HEK293 (cell line): ENCODE data around the gene RPP25L.
A peak's percentile ranks its signal among the peaks of the same experiment; 100 is the strongest.

Experiments used
- BCL11A ChIP-seq: fragments of 450-650 bp; formaldehyde crosslinking; IDR thresholded peaks from 2 replicates; pipeline ENCODE4 v1.5.1; 2016; ENCODE audit warnings: low read depth, missing biosample characterization, missing genetic modification characterization
- BCL11B ChIP-seq: fragments of 450-650 bp; formaldehyde crosslinking; IDR thresholded peaks from 2 replicates; pipeline ENCODE4 v1.5.1; 2016; ENCODE audit warnings: low read depth, missing biosample characterization, missing genetic modification characterization
- CTCF ChIP-seq: fragments of 450-650 bp; formaldehyde crosslinking; IDR thresholded peaks from 2 replicates; pipeline ENCODE4 v1.5.1; 2016; ENCODE audit warnings: missing biosample characterization, missing genetic modification characterization
- EGR2 ChIP-seq: fragments of 450-650 bp; formaldehyde crosslinking; IDR thresholded peaks from 2 replicates; pipeline ENCODE4 v1.5.1; 2016; ENCODE audit warnings: low read depth, missing biosample characterization, missing genetic modification characterization
- GLI4 ChIP-seq: fragments of 450-650 bp; formaldehyde crosslinking; IDR thresholded peaks from 2 replicates; pipeline ENCODE4 v1.5.1; 2016; ENCODE audit warnings: missing biosample characterization, missing genetic modification characterization
- KLF7 ChIP-seq: fragments of 450-650 bp; formaldehyde crosslinking; IDR thresholded peaks from 2 replicates; pipeline ENCODE4 v1.5.1; 2016; ENCODE audit warnings: missing biosample characterization, missing genetic modification characterization, borderline replicate concordance
- RBAK ChIP-seq: fragments of 450-650 bp; formaldehyde crosslinking; IDR thresholded peaks from 2 replicates; pipeline ENCODE4 v1.5.1; 2016; ENCODE audit warnings: missing biosample characterization, missing genetic modification characterization
- SALL2 ChIP-seq: fragments of 450-650 bp; formaldehyde crosslinking; IDR thresholded peaks from 2 replicates; pipeline ENCODE4 v1.5.0; 2017; ENCODE audit warnings: missing biosample characterization, mild to moderate bottlenecking, missing genetic modification characterization, borderline replicate concordance
- ZBTB11 ChIP-seq: fragments of 450-650 bp; formaldehyde crosslinking; conservative IDR thresholded peaks from 2 replicates; pipeline ENCODE4 v1.5.1; 2016; ENCODE audit warnings: low read depth, missing biosample characterization, missing genetic modification characterization
- ZBTB21 ChIP-seq: fragments of 450-650 bp; formaldehyde crosslinking; IDR thresholded peaks from 2 replicates; pipeline ENCODE4 v1.5.1; 2017; ENCODE audit warnings: missing biosample characterization, missing genetic modification characterization
- ZFP69B ChIP-seq: fragments of 450-650 bp; formaldehyde crosslinking; IDR thresholded peaks from 2 replicates; pipeline ENCODE4 v1.5.1; 2016; ENCODE audit warnings: missing biosample characterization, missing genetic modification characterization
- ZNF132 ChIP-seq: fragments of 450-650 bp; formaldehyde crosslinking; IDR thresholded peaks from 2 replicates; pipeline ENCODE4 v1.5.1; 2017; ENCODE audit warnings: missing biosample characterization, missing genetic modification characterization, borderline replicate concordance
- ZNF169 ChIP-seq: fragments of 450-650 bp; formaldehyde crosslinking; IDR thresholded peaks from 2 replicates; pipeline ENCODE4 v1.5.1; 2016; ENCODE audit warnings: missing biosample characterization, missing genetic modification characterization
- ZNF184 ChIP-seq: fragments of 450-650 bp; IDR thresholded peaks from 2 replicates; pipeline ENCODE4 v1.5.1; 2018; ENCODE audit warnings: missing biosample characterization, mild to moderate bottlenecking, missing genetic modification characterization
- ZNF335 ChIP-seq: fragments of 450-650 bp; formaldehyde crosslinking; conservative IDR thresholded peaks from 2 replicates; pipeline ENCODE4 v1.5.1; 2016; ENCODE audit warnings: missing biosample characterization, missing genetic modification characterization
- ZNF37A ChIP-seq: fragments of 450-650 bp; IDR thresholded peaks from 2 replicates; pipeline ENCODE4 v1.5.1; 2018; ENCODE audit warnings: missing biosample characterization, missing genetic modification characterization
- ZNF510 ChIP-seq: fragments of 450-650 bp; formaldehyde crosslinking; IDR thresholded peaks from 2 replicates; pipeline ENCODE4 v1.5.1; 2018; ENCODE audit warnings: mild to moderate bottlenecking, missing genetic modification characterization, missing biosample characterization; ENCODE audit not compliant: insufficient replicate concordance
- ZNF585B ChIP-seq: fragments of 450-650 bp; formaldehyde crosslinking; IDR thresholded peaks from 2 replicates; pipeline ENCODE4 v1.5.1; 2016; ENCODE audit warnings: missing biosample characterization, missing genetic modification characterization
- ZNF660 ChIP-seq: fragments of 450-650 bp; IDR thresholded peaks from 2 replicates; pipeline ENCODE4 v1.5.1; 2018; ENCODE audit warnings: missing biosample characterization, mild to moderate bottlenecking, missing genetic modification characterization
- ZNF747 ChIP-seq: fragments of 450-650 bp; formaldehyde crosslinking; IDR thresholded peaks from 2 replicates; pipeline ENCODE4 v1.5.1; 2016; ENCODE audit warnings: missing biosample characterization, missing genetic modification characterization
- ZNF777 ChIP-seq: fragments of 450-650 bp; formaldehyde crosslinking; IDR thresholded peaks from 2 replicates; pipeline ENCODE4 v1.5.1; 2017; ENCODE audit warnings: missing biosample characterization, missing genetic modification characterization, borderline replicate concordance
- ZNF785 ChIP-seq: fragments of 450-650 bp; formaldehyde crosslinking; IDR thresholded peaks from 2 replicates; pipeline ENCODE4 v1.5.1; 2016; ENCODE audit warnings: missing biosample characterization, missing genetic modification characterization
- ZSCAN4 ChIP-seq: fragments of 450-650 bp; formaldehyde crosslinking; IDR thresholded peaks from 2 replicates; pipeline ENCODE4 v1.5.1; 2017; ENCODE audit warnings: missing biosample characterization, missing genetic modification characterization
- TF ChIP-seq, protein P1 (sequence below): fragments of 450-650 bp; formaldehyde crosslinking; IDR thresholded peaks from 2 replicates; pipeline ENCODE4 v1.5.1; 2017; ENCODE audit warnings: missing biosample characterization, missing genetic modification characterization
- TF ChIP-seq, protein P2 (sequence below): fragments of 450-650 bp; formaldehyde crosslinking; IDR thresholded peaks from 2 replicates; pipeline ENCODE4; 2016; ENCODE audit warnings: missing biosample characterization, missing genetic modification characterization
- TF ChIP-seq, protein P3 (sequence below): sonication (generic); formaldehyde crosslinking; IDR thresholded peaks from 2 replicates; pipeline ENCODE4 v1.8.1; 2022; ENCODE audit warnings: mild to moderate bottlenecking, moderate library complexity, missing genetic modification reagents

RPP25L gene

DNA sequence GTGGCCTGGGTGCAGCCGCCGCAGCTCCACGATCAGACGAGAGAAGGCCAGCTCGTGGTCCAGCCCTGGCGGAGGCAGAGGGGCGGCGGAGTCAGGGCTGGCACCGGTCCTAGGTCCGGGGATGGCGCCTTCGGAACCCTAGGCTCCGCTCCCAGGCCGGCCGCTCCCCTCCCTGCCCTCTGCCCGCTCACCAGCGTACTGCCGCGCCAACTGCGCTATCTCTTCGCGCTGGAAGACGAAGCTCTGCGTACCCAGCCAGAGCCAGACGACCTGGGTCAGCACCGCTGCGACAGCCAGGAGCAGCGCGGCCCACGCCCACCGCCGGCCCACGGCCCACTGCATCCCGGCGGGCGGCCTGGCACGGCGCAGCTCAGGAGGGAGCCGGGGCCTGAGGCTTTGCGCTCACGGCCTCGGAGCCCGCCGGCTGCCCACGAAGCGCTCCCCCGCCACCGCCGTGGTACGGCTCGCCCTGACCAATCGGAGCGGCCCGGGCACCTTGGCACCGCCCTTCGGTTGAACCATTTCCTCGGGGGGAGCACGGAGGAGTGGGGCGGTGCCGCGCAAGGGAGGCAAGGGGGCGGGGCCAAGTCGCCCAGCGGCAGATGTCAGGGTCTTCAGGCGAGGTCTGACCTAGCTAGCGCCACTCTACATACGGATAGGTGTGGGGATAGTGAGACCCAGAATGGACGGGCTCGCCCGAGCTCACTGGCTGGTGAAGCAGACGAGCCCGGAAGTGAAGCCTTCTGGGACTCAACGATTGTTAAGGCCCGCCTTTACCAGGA is 25.6 kb upstream of the RPP25L start, which contains the start of gene SIGMAR1 (continued):
- TF ChIP-seq ZBTB11 (no peak; the same call in 1 of the 2 replicates), ZNF37A (tag by site-specific recombination) (peak; percentile 91), SALL2 (tag by site-specific recombination) (no peak), KLF7 (tag by site-specific recombination) (peak; percentile 88), BCL11B (no peak), ZSCAN4 (tag by site-specific recombination) (no peak), ZNF747 (no peak), ZNF660 (tag by site-specific recombination) (peak; percentile 74), ZNF777 (tag by site-specific recombination) (no peak), ZNF510 (tag by site-specific recombination) (no peak), ZBTB21 (tag by site-specific recombination) (no peak), ZNF184 (tag by site-specific recombination) (no peak), ZFP69B (no peak), RBAK (tag by site-specific recombination) (no peak), BCL11A (tag by site-specific recombination) (no peak), CTCF (peak; percentile 20; the same call in 1 of the 2 replicates), EGR2 (tag by site-specific recombination) (peak; percentile 71), ZNF335 (tag by site-specific recombination) (peak; percentile 82), GLI4 (tag by site-specific recombination) (no peak), ZNF585B (tag by site-specific recombination) (no peak), ZNF169 (tag by site-specific recombination) (no peak), ZNF785 (tag by site-specific recombination) (0 out of 2 replicates have a peak, but pooled peaks have one; percentile 21), ZNF132 (tag by site-specific recombination) (no peak)
- TF ChIP-seq, protein P1, sequence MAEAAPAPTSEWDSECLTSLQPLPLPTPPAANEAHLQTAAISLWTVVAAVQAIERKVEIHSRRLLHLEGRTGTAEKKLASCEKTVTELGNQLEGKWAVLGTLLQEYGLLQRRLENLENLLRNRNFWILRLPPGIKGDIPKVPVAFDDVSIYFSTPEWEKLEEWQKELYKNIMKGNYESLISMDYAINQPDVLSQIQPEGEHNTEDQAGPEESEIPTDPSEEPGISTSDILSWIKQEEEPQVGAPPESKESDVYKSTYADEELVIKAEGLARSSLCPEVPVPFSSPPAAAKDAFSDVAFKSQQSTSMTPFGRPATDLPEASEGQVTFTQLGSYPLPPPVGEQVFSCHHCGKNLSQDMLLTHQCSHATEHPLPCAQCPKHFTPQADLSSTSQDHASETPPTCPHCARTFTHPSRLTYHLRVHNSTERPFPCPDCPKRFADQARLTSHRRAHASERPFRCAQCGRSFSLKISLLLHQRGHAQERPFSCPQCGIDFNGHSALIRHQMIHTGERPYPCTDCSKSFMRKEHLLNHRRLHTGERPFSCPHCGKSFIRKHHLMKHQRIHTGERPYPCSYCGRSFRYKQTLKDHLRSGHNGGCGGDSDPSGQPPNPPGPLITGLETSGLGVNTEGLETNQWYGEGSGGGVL (tag by site-specific recombination): no peak
- TF ChIP-seq, protein P2, sequence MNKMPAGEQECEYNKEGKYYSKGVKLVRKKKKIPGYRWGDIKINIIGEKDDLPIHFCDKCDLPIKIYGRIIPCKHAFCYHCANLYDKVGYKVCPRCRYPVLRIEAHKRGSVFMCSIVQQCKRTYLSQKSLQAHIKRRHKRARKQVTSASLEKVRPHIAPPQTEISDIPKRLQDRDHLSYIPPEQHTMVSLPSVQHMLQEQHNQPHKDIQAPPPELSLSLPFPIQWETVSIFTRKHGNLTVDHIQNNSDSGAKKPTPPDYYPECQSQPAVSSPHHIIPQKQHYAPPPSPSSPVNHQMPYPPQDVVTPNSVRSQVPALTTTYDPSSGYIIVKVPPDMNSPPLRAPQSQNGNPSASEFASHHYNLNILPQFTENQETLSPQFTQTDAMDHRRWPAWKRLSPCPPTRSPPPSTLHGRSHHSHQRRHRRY: no peak
- TF ChIP-seq, protein P3, sequence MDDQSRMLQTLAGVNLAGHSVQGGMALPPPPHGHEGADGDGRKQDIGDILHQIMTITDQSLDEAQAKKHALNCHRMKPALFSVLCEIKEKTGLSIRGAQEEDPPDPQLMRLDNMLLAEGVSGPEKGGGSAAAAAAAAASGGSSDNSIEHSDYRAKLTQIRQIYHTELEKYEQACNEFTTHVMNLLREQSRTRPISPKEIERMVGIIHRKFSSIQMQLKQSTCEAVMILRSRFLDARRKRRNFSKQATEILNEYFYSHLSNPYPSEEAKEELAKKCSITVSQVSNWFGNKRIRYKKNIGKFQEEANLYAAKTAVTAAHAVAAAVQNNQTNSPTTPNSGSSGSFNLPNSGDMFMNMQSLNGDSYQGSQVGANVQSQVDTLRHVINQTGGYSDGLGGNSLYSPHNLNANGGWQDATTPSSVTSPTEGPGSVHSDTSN: peak; percentile 54; the same call in 1 of the 2 replicates
